ENCODE measurements around the gene PREX1.

Gene PREX1

DNA sequence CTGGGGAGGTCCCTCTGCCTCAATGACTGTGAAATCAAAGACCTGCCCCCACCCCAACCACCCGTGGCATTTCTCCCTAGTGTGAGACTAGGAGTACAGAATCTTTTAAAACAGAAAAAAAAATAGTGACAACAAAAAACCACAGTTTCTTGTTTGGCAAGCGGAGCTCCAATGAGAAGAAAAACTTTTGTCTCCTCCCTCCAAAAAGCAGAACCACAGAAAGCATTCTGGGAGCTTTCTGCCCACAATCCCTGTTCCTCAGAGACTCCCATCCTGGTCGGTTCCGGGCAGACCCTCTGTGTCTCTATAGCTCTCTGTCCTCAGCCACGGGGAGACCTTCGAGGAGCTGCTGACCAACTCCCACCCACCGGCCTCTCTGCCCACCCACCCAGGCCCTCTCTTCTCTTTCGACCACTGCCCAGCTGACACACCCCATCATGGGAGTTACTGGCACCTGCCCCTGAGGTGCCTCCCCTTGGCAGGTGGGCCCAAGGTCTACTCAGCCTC lies 4.9 kb downstream of the PREX1 start:
- Histone ChIP-seq H4K91ac (ENCODE audit: low read depth, low read length, poor library complexity) (no peak overlapping the region), H3K4me3 (ENCODE audit: low read length in 2 of 2) (no peak overlapping the region), H3K4ac (ENCODE audit: low read length) (no peak overlapping the region), H2BK12ac (ENCODE audit: low read length) (peak overlapping the region; percentile 53), H3K79me1 (ENCODE audit: low read depth, low read length) (peaks cover 4% of the 10 kb centered on the region), H4K8ac (ENCODE audit: low read depth, low read length) (no peak overlapping the region), H2AFZ (ENCODE audit: low read length) (no peak overlapping the region), H3K9me3 (replicated peaks in 1 of 2; ENCODE audit: control insufficient read depth in 2 of 2, insufficient read depth in 1 of 2, low read depth in 1 of 2, low read length in 2 of 2) (no peaks in the 10 kb centered on the region), H3K14ac (ENCODE audit: low read length) (no peak overlapping the region), H3K18ac (ENCODE audit: low read length) (peak overlapping the region; percentile 23), H2BK5ac (ENCODE audit: low read length) (no peak overlapping the region), H3K36me3 (replicated peaks in 1 of 2; ENCODE audit: control insufficient read depth in 2 of 2, insufficient read depth in 2 of 2, low read length in 2 of 2) (peaks cover 0 to 75% of the 10 kb centered on the region in 2 donors), H2BK120ac (ENCODE audit: low read depth, low read length) (no peak overlapping the region), H3K27me3 (ENCODE audit: control insufficient read depth in 3 of 3, insufficient read depth in 3 of 3, low read depth in 1 of 3, low read length in 3 of 3) (no peaks in the 10 kb centered on the region), H3K4me2 (ENCODE audit: insufficient read depth, low read length, poor library complexity, severe bottlenecking) (no peak overlapping the region), H2BK15ac (ENCODE audit: low read length) (peak overlapping the region; percentile 41), H3K9ac (ENCODE audit: low read depth, low read length, poor library complexity) (no peak overlapping the region), H3K23ac (ENCODE audit: low read depth, low read length, poor library complexity) (no peak overlapping the region), H2AK5ac (ENCODE audit: low read depth, low read length) (peak overlapping the region; percentile 60), H3K27ac (replicated peaks; ENCODE audit: low read length) (no peak overlapping the region), H3K4me1 (ENCODE audit: control insufficient read depth in 2 of 2, insufficient read depth in 1 of 2, low read depth in 1 of 2, low read length in 2 of 2) (peaks cover 19 to 26% of the 10 kb centered on the region in 2 donors)
- no CpG with 5 or more reads among the region's 8 CpGs for WGBS, 2 donors (ENCODE audit: extremely low coverage in 2 of 2, insufficient read length in 2 of 2, insufficient replicate concordance in 1 of 2)
- no peak for DNase-seq (ENCODE audit: low spot score)

DNA sequence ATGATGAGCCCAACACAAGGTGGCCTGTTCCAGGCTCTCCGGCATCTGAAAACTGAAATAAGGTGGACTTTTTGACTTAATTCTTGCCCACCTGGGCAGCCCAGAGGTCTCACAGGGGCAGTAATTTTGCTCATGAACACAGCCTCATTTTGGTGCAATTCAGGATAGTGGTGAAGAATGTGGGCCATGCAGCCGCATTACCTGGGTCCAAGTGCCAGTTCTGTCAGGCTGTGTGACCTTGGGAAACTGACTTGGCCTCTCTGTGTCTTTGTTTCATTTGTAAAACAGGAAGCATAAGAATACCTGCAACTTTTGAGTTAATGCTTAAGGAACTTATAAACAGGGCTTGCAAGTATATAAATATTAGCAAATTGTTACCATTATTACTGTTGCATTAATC lies 5.6 kb downstream of the PREX1 start:
- Histone ChIP-seq H3K27ac (replicated peaks; ENCODE audit: low read length) (no peak overlapping the region), H3K9ac (ENCODE audit: low read depth, low read length, poor library complexity) (no peak overlapping the region), H2BK12ac (ENCODE audit: low read length) (no peak overlapping the region), H2BK5ac (ENCODE audit: low read length) (no peak overlapping the region), H3K4me1 (ENCODE audit: control insufficient read depth in 2 of 2, insufficient read depth in 1 of 2, low read depth in 1 of 2, low read length in 2 of 2) (peaks cover 19 to 26% of the 10 kb centered on the region in 2 donors), H2AFZ (ENCODE audit: low read length) (no peak overlapping the region), H2BK15ac (ENCODE audit: low read length) (no peak overlapping the region), H3K9me3 (replicated peaks in 1 of 2; ENCODE audit: control insufficient read depth in 2 of 2, insufficient read depth in 1 of 2, low read depth in 1 of 2, low read length in 2 of 2) (no peaks in the 10 kb centered on the region), H3K79me1 (ENCODE audit: low read depth, low read length) (peaks cover 4% of the 10 kb centered on the region), H2AK5ac (ENCODE audit: low read depth, low read length) (no peak overlapping the region), H3K4me2 (ENCODE audit: insufficient read depth, low read length, poor library complexity, severe bottlenecking) (no peak overlapping the region), H4K8ac (ENCODE audit: low read depth, low read length) (no peak overlapping the region), H3K4ac (ENCODE audit: low read length) (no peak overlapping the region), H2BK120ac (ENCODE audit: low read depth, low read length) (no peak overlapping the region), H3K14ac (ENCODE audit: low read length) (no peak overlapping the region), H3K4me3 (ENCODE audit: low read length in 2 of 2) (no peak overlapping the region), H3K18ac (ENCODE audit: low read length) (no peak overlapping the region), H3K23ac (ENCODE audit: low read depth, low read length, poor library complexity) (no peak overlapping the region), H4K91ac (ENCODE audit: low read depth, low read length, poor library complexity) (no peak overlapping the region), H3K27me3 (ENCODE audit: control insufficient read depth in 3 of 3, insufficient read depth in 3 of 3, low read depth in 1 of 3, low read length in 3 of 3) (no peaks in the 10 kb centered on the region), H3K36me3 (replicated peaks in 1 of 2; ENCODE audit: control insufficient read depth in 2 of 2, insufficient read depth in 2 of 2, low read length in 2 of 2) (peaks cover 0 to 82% of the 10 kb centered on the region in 2 donors)
- no CpG with 5 or more reads among the region's 2 CpGs for WGBS, 2 donors (ENCODE audit: extremely low coverage in 2 of 2, insufficient read length in 2 of 2, insufficient replicate concordance in 1 of 2)
- DNase-seq (ENCODE audit: low spot score) = no peak

DNA sequence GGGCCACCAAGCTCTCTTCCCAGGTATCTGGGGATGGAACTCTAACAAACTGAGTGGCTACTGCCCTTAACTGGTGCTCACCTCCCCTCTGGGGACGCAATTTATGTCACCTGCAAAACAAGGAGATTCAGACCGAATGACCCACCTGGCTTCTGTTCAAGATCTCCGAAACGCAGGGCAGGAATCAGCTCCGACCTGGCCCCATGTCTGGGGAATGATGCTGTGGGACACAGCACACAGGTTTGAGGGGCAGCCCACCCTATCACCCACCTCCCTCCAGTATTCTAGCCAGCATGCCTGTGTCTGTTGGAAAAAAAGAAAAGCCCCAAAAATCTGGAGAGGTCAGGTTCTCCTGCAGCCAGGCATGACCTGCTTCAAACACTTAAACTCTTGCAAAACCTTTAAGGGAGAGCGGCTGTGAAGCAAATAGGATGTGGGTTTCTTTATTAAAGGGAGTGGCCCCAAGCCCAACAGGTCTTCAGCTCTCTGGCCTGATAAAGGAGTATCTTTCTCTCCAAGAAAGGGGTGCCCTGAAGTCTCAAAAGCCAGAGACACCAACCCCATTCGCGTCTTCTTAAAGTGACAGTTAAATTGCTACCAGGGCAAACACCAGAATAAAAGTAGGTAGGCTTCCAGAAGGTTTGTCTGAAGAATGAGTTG lies 6.4 kb downstream of the PREX1 start:
- no peak overlapping the region for H3K23ac ChIP-seq (ENCODE audit: low read depth, low read length, poor library complexity)
- H3K9ac ChIP-seq (ENCODE audit: low read depth, low read length, poor library complexity) = no peak overlapping the region
- no peak overlapping the region for H2AFZ ChIP-seq (ENCODE audit: low read length)
- no peak overlapping the region for H4K91ac ChIP-seq (ENCODE audit: low read depth, low read length, poor library complexity)
- H2BK12ac ChIP-seq (ENCODE audit: low read length) = no peak overlapping the region
- H3K4ac ChIP-seq (ENCODE audit: low read length) = no peak overlapping the region
- no peak overlapping the region for H4K8ac ChIP-seq (ENCODE audit: low read depth, low read length)
- H3K36me3 ChIP-seq (replicated peaks in 1 of 2; ENCODE audit: control insufficient read depth in 2 of 2, insufficient read depth in 2 of 2, low read length in 2 of 2) = peaks cover 0 to 90% of the 10 kb centered on the region in 2 donors
- peaks cover 4% of the 10 kb centered on the region for H3K79me1 ChIP-seq (ENCODE audit: low read depth, low read length)
- DNase-seq (ENCODE audit: low spot score) = no peak
- no peak overlapping the region for H2BK5ac ChIP-seq (ENCODE audit: low read length)
- no peak overlapping the region for H2BK15ac ChIP-seq (ENCODE audit: low read length)
- H3K4me2 ChIP-seq (ENCODE audit: insufficient read depth, low read length, poor library complexity, severe bottlenecking) = no peak overlapping the region
- peaks cover 18 to 26% of the 10 kb centered on the region in 2 donors for H3K4me1 ChIP-seq (ENCODE audit: control insufficient read depth in 2 of 2, insufficient read depth in 1 of 2, low read depth in 1 of 2, low read length in 2 of 2)
- H2BK120ac ChIP-seq (ENCODE audit: low read depth, low read length) = no peak overlapping the region
- no peak overlapping the region for H3K27ac ChIP-seq (replicated peaks; ENCODE audit: low read length)
- no peaks in the 10 kb centered on the region for H3K27me3 ChIP-seq (ENCODE audit: control insufficient read depth in 3 of 3, insufficient read depth in 3 of 3, low read depth in 1 of 3, low read length in 3 of 3)
- H3K9me3 ChIP-seq (replicated peaks in 1 of 2; ENCODE audit: control insufficient read depth in 2 of 2, insufficient read depth in 1 of 2, low read depth in 1 of 2, low read length in 2 of 2) = peaks cover 0 to 4% of the 10 kb centered on the region in 2 donors
- H2AK5ac ChIP-seq (ENCODE audit: low read depth, low read length) = no peak overlapping the region
- WGBS, 2 donors (ENCODE audit: extremely low coverage in 2 of 2, insufficient read length in 2 of 2, insufficient replicate concordance in 1 of 2) = no CpG with 5 or more reads among the region's 8 CpGs
- H3K4me3 ChIP-seq (ENCODE audit: low read length in 2 of 2) = no peak overlapping the region
- H3K14ac ChIP-seq (ENCODE audit: low read length) = no peak overlapping the region
- no peak overlapping the region for H3K18ac ChIP-seq (ENCODE audit: low read length)

DNA sequence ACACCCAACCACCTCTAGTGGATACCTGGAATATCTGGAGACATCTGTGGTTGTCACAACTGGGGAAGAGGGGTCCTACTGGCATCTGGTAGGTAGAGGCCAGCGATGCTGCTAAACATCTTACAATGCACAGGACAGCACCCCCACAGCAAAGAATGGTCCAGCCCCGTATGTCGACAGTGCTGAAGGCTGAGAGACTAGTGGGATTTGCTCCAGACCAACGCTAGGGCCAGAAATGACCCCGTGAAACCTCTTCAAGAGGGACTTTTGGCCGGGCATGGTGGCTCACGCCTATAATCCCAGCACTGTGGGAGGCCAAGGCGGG lies 7.2 kb downstream of the PREX1 start:
- no peak overlapping the region for H2BK5ac ChIP-seq (ENCODE audit: low read length)
- H3K18ac ChIP-seq (ENCODE audit: low read length) = no peak overlapping the region
- no peak overlapping the region for H2BK15ac ChIP-seq (ENCODE audit: low read length)
- peaks cover 12 to 23% of the 10 kb centered on the region in 2 donors for H3K4me1 ChIP-seq (ENCODE audit: control insufficient read depth in 2 of 2, insufficient read depth in 1 of 2, low read depth in 1 of 2, low read length in 2 of 2)
- no peak overlapping the region for H2AK5ac ChIP-seq (ENCODE audit: low read depth, low read length)
- no peak overlapping the region for H4K8ac ChIP-seq (ENCODE audit: low read depth, low read length)
- no peak overlapping the region for H2BK12ac ChIP-seq (ENCODE audit: low read length)
- no peak overlapping the region for H3K4ac ChIP-seq (ENCODE audit: low read length)
- peaks cover 0 to 4% of the 10 kb centered on the region in 2 donors for H3K9me3 ChIP-seq (replicated peaks in 1 of 2; ENCODE audit: control insufficient read depth in 2 of 2, insufficient read depth in 1 of 2, low read depth in 1 of 2, low read length in 2 of 2)
- WGBS, 2 donors (ENCODE audit: extremely low coverage in 2 of 2, insufficient read length in 2 of 2, insufficient replicate concordance in 1 of 2) = no CpG with 5 or more reads among the region's 8 CpGs
- H3K4me3 ChIP-seq (ENCODE audit: low read length in 2 of 2) = no peak overlapping the region
- H3K4me2 ChIP-seq (ENCODE audit: insufficient read depth, low read length, poor library complexity, severe bottlenecking) = no peak overlapping the region
- no peak overlapping the region for H4K91ac ChIP-seq (ENCODE audit: low read depth, low read length, poor library complexity)
- H2BK120ac ChIP-seq (ENCODE audit: low read depth, low read length) = no peak overlapping the region
- no peak overlapping the region for H3K23ac ChIP-seq (ENCODE audit: low read depth, low read length, poor library complexity)
- H2AFZ ChIP-seq (ENCODE audit: low read length) = no peak overlapping the region
- peaks cover 0 to 95% of the 10 kb centered on the region in 2 donors for H3K36me3 ChIP-seq (replicated peaks in 1 of 2; ENCODE audit: control insufficient read depth in 2 of 2, insufficient read depth in 2 of 2, low read length in 2 of 2)
- no peak overlapping the region for H3K9ac ChIP-seq (ENCODE audit: low read depth, low read length, poor library complexity)
- no peak overlapping the region for H3K27ac ChIP-seq (replicated peaks; ENCODE audit: low read length)
- peaks cover 4% of the 10 kb centered on the region for H3K79me1 ChIP-seq (ENCODE audit: low read depth, low read length)
- no peak for DNase-seq (ENCODE audit: low spot score)
- no peaks in the 10 kb centered on the region for H3K27me3 ChIP-seq (ENCODE audit: control insufficient read depth in 3 of 3, insufficient read depth in 3 of 3, low read depth in 1 of 3, low read length in 3 of 3)
- H3K14ac ChIP-seq (ENCODE audit: low read length) = no peak overlapping the region
